Glomerular visceral epithelial cell (primary cell): ENCODE measurements around the gene STPG3.
"Not testable (repeated sequence)": the region's sequence is repeated elsewhere in the genome, so short reads cannot be mapped to it uniquely, and the experiment has no call there.

Source experiments
- DNase-seq: peaks from one replicate; pipeline ENCODE4 v3.0.0-alpha.2; 2016; ENCODE audit errors: extremely low spot score

The STPG3 gene

GRCh38 chr9:137233143-137233980 is 17.7 kb upstream of the STPG3 start:
- no peak for DNase-seq

- DNase-seq, result no peak
Observed at GRCh38 chr9:137234055-137234697, 16.9 kb upstream of the STPG3 start.

DNA sequence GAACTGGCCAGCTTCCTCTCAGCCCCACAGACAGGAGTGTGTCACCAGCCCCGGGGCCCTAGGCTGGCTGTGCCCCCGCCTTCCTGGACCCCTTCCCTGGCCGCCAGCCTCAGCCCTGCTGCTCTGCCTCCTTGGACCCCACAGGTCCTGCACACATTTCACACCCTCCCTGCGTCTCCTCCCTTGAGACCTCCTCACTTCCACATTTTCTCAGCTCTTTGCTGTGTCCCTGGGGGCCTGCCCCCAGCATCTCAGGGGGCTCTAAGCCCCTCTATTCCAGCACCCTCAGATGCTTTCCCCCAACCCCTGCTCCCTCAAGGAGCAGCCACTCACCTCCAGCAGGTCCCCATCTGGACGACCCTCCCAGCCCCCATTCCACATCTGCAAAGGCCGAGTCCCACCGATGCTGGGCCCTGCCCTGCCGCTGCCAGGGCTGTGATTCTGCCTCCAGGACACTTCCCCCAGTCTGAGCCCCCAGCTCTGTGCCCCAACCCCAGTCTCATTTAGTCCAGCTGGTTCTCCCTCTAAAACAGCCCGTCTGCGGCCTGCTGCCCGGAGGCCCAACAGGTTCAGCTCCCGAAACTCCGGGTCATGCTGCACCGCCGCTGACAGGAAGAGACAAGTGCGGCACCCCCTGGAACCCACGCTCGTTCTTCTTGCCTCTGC is 16.2 kb upstream of the STPG3 start:
- DNase-seq, result no peak

- no peak for DNase-seq
Observed at GRCh38 chr9:137235424-137236237, 15.5 kb upstream of the STPG3 start.

DNA sequence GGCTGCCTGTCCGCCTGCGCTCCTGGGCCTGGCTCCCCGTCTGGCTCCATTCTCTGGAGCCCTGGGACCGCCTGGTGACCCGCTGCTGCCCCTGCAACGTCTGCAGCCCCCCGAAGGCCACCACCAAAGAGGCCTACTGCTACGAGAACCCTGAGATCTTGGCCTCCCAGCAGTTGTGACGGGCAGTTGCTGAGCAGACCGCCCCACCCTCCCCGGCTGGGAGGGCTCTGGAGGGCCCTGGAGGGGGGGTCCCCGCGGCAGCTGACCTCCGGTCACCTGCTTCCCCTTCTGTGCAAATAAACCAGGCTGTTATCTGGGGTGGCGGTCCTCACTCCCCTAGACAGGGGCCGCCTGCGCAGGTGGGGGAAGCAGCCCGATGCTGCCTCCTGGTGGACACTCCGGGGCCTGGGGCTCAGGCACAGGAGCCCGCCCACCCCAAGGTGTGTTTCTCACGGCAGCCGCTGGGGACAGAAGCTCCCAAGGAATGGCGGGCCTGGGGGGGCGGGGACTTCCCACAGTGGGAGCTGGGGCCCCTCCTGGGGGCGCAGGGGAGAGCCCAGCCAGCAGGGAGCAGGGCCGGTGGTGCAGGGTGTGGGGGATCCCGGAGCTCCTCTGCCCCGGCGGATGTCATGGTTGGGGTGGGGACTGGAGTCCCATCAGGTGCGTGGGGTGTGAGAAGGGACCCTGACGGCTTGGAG is 14.7 kb upstream of the STPG3 start:
- peak; percentile 83 for DNase-seq

DNA sequence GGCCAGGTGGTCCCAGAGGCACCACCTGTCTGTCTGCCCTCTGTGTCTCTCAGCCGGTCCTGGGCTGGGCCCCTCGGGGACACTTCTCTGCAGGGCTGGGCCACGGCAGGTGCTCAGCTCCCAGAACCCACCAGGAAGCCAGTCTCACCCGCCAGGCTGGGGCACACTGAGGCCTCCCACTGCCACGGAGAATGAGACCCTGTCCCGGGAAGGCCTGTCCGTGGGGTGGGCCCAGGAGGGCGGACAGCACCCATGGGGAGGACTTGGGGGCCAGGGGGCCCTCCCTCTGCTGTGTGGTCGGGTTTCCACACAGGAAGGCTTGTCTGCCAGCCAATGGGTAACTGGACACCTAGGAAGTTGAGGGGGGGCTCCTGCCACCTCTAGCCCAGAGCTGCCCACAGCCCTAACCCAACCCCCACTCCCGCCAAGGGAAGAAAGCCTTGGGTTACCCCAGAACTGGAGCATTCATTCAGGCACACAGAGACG is 14.1 kb upstream of the STPG3 start:
- DNase-seq, result no peak

DNA sequence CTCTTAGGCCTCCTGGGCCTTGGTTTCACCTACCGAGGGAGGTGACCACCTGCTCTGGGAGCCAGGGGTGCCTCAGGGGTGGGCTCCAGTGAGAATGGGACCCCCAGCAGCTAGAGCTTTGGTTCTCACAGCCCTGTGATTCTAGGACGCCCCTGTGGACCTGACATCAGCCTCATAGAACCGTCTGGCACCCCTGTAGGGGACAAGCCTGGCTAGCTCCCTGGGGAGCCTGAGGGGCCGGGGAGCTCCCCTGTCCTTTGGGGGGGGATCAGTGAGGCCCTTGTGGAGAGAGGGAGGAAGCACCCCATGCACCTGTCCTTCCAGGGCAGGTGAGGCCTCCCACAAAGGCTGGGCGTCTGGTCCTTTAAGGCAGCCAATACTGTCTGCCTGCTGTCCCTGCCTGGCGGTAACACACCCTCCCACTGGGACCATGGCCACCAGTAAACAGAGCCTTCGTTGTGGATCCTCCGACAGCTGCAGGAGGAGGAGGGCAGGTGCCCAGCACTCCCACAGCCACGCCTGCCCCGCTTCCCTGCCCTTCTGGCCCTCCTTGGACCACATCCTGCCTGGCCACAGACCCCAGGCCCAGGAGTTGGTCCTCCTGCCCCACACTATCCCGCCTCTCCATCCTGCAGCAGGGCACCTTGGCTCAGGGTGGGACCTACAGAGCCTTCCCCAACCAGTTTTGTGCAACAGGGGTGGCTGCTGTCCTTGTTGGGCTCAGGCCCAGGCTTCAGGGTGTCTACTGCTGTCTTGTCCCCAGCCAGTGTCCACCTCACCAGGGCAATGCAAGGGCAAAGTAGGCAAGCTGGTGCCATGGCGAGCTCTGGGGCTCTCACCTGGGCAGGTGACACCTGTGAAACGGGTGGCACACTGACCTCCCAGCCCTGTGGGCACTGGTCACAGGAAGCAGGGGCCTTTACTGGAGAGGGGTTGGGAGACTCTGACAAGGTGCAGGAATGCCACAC is 13.0 kb upstream of the STPG3 start:
- DNase-seq, result no peak

DNA sequence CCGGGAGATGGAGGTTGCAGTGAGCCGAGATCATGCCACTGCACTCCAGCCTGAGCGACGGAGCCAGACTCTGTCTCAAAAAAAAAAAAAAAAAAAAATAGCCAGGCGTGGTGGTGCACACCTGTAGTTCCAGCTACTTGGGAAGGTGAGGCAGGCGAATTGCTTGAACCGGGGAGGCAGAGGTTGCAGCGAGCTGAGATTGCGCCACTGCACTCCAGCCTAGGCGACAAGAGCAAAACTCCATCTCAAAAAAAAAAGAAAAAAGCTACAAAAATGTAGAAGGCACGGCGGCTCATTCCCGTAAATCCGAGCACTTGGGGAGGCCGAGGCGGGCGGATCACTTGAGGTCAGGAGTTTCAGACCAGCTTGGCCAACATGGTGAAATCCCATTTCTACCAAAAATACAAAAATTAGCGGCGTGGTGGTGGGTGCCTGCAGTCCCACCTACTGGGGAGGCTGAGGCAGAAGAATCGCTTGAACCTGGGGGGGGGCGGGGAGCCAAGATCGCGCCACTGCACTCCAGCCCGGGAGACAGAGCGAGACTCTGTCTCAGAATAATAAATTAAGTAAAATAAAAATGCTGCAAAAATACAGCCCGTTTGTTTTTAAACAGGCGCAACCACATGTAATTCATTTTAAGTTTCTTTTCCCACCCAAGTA is 11.4 kb upstream of the STPG3 start:
- DNase-seq, result not testable (repeated sequence)

DNA sequence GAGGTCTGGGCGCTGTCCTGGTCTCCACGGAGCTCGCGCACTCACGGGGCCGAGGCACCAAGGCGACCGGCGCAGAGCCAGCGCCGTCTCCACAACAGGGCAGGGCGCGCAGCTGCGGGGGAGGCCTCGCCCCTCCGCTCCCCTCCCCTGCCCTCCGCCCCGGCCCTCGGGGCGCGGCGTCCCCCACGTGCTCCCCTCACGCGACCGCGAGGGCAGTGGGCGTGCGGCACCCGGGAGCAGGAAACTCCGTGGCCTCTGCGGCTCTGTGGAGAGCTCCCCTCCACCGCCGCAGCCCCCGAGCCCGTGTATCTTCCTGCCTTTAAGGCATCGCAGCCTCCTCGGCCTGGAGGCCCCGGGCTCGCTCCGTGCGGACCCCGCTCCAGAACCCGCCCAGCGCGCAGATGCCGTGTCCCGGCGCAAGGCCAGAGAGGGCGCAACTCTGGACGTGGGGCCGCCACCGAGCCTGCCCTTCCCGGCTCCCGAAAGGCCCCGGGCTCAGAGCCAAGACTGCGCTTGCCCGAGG is 10.7 kb upstream of the STPG3 start:
- peak; percentile 84 for DNase-seq

GRCh38 chr9:137240841-137241489 is 10.1 kb upstream of the STPG3 start, which contains the start of gene TUBB4B:
Gene TUBB4B (plus strand): TSS chr9:137241287. CDS start chr9:137241361, 74 bp downstream.
- DNase-seq, result peak; percentile 100

DNA sequence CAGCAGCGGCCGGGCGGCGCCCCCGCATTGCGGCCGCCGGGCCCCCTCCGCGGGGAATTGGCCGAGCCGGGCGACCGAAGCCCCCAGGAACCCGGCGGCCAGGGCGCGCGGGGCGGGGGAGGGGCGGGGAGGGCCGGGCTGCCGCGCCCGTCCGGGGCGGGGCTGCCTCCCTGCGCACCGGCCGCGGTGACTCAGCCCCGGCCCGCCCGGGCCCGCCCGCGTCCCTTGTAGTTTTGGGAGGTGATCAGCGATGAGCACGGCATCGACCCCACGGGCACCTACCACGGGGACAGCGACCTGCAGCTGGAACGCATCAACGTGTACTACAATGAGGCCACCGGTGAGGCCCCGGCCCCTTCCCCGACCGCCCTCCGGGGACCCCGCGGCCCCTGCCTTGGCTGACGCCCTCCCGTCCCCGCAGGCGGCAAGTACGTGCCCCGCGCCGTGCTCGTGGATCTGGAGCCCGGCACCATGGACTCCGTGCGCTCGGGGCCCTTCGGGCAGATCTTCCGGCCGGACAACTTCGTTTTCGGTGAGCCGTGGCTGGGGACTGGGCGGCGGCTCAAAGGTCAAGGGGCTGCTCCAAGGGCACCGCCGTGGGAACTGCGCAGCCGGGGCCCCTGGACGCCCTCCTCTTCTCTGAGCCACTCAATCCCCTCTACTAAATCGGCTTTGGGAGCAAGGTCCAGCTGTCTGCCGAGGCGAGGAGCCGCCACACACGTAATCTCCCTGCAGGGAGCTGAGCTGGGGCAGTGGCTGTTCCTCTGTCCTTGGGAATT is 9.4 kb upstream of the STPG3 start:
- DNase-seq, result peak; percentile 68

DNA sequence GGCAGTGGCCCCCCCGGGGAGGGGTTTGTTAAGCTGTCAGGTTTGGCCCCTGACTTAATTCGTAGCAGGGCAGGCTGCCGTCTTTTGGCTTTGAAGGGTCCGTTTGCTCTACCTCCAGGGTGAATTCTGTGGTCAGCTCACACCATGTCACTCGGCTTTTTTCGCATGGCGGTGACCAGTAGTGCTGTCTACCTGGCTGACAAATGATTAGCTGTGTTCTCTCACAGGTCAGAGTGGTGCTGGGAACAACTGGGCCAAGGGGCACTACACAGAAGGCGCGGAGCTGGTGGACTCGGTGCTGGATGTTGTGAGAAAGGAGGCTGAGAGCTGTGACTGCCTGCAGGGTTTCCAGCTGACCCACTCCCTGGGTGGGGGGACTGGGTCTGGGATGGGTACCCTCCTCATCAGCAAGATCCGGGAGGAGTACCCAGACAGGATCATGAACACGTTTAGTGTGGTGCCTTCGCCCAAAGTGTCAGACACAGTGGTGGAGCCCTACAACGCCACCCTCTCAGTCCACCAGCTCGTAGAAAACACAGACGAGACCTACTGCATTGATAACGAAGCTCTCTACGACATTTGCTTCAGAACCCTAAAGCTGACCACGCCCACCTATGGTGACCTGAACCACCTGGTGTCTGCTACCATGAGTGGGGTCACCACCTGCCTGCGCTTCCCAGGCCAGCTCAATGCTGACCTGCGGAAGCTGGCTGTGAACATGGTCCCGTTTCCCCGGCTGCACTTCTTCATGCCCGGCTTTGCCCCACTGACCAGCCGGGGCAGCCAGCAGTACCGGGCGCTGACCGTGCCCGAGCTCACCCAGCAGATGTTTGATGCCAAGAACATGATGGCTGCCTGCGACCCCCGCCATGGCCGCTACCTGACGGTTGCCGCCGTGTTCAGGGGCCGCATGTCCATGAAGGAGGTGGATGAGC is 8.6 kb upstream of the STPG3 start:
- DNase-seq, result no peak

DNA sequence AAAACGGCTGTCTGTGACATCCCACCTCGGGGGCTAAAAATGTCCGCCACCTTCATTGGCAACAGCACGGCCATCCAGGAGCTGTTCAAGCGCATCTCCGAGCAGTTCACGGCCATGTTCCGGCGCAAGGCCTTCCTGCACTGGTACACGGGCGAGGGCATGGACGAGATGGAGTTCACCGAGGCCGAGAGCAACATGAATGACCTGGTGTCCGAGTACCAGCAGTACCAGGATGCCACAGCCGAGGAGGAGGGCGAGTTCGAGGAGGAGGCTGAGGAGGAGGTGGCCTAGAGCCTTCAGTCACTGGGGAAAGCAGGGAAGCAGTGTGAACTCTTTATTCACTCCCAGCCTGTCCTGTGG is 7.8 kb upstream of the STPG3 start:
- DNase-seq, result not testable (repeated sequence)

GRCh38 chr9:137243626-137244485 is 7.2 kb upstream of the STPG3 start:
- peak; percentile 40 for DNase-seq
